AG04450 (cell line): ENCODE measurements around the gene AKAP6. TPM values are rescaled to one million over a fixed set of nuclear protein-coding genes. Genes with fewer than 3 reads are reported as not detected.
A peak's percentile ranks its signal among the peaks of the same experiment; 100 is the strongest.

ENCODE experiments used
- CTCF ChIA-PET: fragments of 300-600, 350-600 bp; formaldehyde crosslinking; extraction: SDS; loops from one replicate; lab custom pipeline; 2022; ENCODE audit warnings: antibody characterized with exemption, inconsistent platforms; lab: Charles Lee
- POLR2A ChIA-PET: fragments of 350-600 bp; formaldehyde crosslinking; extraction: SDS; loops from one replicate; lab custom pipeline; 2021; ENCODE audit warnings: antibody characterized with exemption, inconsistent platforms; lab: Yijun Ruan, JAX
- DNase-seq: peaks from one replicate; pipeline ENCODE4 v3.0.0-alpha.2; 2011; ENCODE audit warnings: low read depth, low spot score
- H3K27ac ChIP-seq: one replicate; pipeline ENCODE4 v1.5.1; 2012; ENCODE audit warnings: low read depth, low read length, control low read depth
- H3K27me3 ChIP-seq: one replicate; pipeline ENCODE4 v1.6.0; 2012; ENCODE audit warnings: low read length; ENCODE audit not compliant: control insufficient read depth, insufficient read depth
- H3K4me3 ChIP-seq: 2 replicates; pipeline ENCODE4 v1.5.1; 2011; ENCODE audit warnings: mild to moderate bottlenecking, low read depth, low read length, control low read depth
- H3K9me3 ChIP-seq: 2 replicates; pipeline ENCODE4 v1.5.1; 2012; ENCODE audit warnings: low read length; ENCODE audit not compliant: control insufficient read depth, insufficient read depth
- CTCF ChIP-seq: IDR thresholded peaks from 2 replicates; pipeline ENCODE4 v1.5.1; 2011; ENCODE audit warnings: low read depth, low read length, control low read depth, inconsistent platforms
- polyA plus RNA-seq: library from polyadenylated mRNA; depleted of rRNA; stranded (reverse); fragments of >200 nt; gene quantifications from 2 replicates; pipeline ENCODE4 v1.2.3, GENCODE V29; 2011

The AKAP6 gene
- polyA plus RNA-seq, 1 experiment: 0.78 TPM

- Histone ChIP-seq H3K27ac (no peak overlapping the region), H3K4me3 (no peak overlapping the region), H3K9me3 (no peaks in the 10 kb centered on the region), H3K27me3 (no peaks in the 10 kb centered on the region)
- CTCF ChIA-PET: interaction anchor here (0.7 kb wide), 2 partner anchors 13 to 17 kb away, joined by 3 read pairs; no protein-coding TSS in a partner anchor
- no peak for DNase-seq
- POLR2A ChIA-PET: no interaction called here
- TF ChIP-seq CTCF: no peak
These were observed 179.2 kb downstream of the AKAP6 start for GRCh38 chr14:32508281-32508680.

- ChIA-PET CTCF (interaction anchor here (1.4 kb wide), 1 partner anchor 32 kb away, joined by 3 read pairs; no protein-coding TSS in a partner anchor), POLR2A (interaction anchor here (0.6 to 1.3 kb wide), 3 partner anchors 15 to 432 kb away, joined by 3 to 6 read pairs (median 6); no protein-coding TSS in a partner anchor)
- Histone ChIP-seq H3K9me3 (no peaks in the 10 kb centered on the region), H3K27ac (peak overlapping the region; percentile 92), H3K4me3 (peak overlapping the region; percentile 7), H3K27me3 (no peaks in the 10 kb centered on the region)
- DNase-seq: peak; percentile 88
- no peak for TF ChIP-seq CTCF
These were observed 180.6 kb downstream of the AKAP6 start for GRCh38 chr14:32509632-32510187.

- ChIA-PET CTCF (interaction anchor here (1.2 to 1.4 kb wide), 3 partner anchors 33 to 49 kb away, joined by 3 to 7 read pairs (median 6); no protein-coding TSS in a partner anchor), POLR2A (interaction anchor here (0.7 to 1.2 kb wide), 2 partner anchors 38 to 1090 kb away, joined by 3 to 4 read pairs; no protein-coding TSS in a partner anchor)
- no peaks in the 10 kb centered on the region for H3K27me3 ChIP-seq
- H3K9me3 ChIP-seq: no peaks in the 10 kb centered on the region
- peak overlapping the region; percentile 47 for H3K27ac ChIP-seq
- H3K4me3 ChIP-seq: no peak overlapping the region
- no peak for TF ChIP-seq CTCF
- no peak for DNase-seq
These were observed 181.7 kb downstream of the AKAP6 start for GRCh38 chr14:32510815-32511214.

GRCh38 chr14:32512348-32512747 lies 183.2 kb downstream of the AKAP6 start:
- no peak overlapping the region for H3K27ac ChIP-seq
- DNase-seq: no peak
- TF ChIP-seq CTCF: no peak
- H3K27me3 ChIP-seq: no peaks in the 10 kb centered on the region
- ChIA-PET POLR2A (interaction anchor here (0.6 kb wide), 1 partner anchor 435 kb away, joined by 5 read pairs; the partner anchor contains the start of gene ARHGAP5), CTCF (interaction anchor here (0.6 to 2.1 kb wide), 6 partner anchors 11 to 60 kb away, joined by 3 to 9 read pairs (median 3); no protein-coding TSS in a partner anchor)
- H3K4me3 ChIP-seq: no peak overlapping the region
- no peaks in the 10 kb centered on the region for H3K9me3 ChIP-seq

GRCh38 chr14:32512813-32513212 lies 183.7 kb downstream of the AKAP6 start:
- Histone ChIP-seq H3K27ac (no peak overlapping the region), H3K4me3 (no peak overlapping the region), H3K9me3 (no peaks in the 10 kb centered on the region; the same call in 1 of the 2 replicates), H3K27me3 (no peaks in the 10 kb centered on the region)
- POLR2A ChIA-PET: no interaction called here
- CTCF ChIA-PET: interaction anchor here (0.9 to 2.1 kb wide), 7 partner anchors 11 to 439 kb away, joined by 3 to 9 read pairs (median 4); no protein-coding TSS in a partner anchor
- no peak for DNase-seq
- TF ChIP-seq CTCF: no peak
